ENCODE data around the gene MECR. TPM values are rescaled to one million over a fixed set of nuclear protein-coding genes. Genes with fewer than 3 reads are reported as not detected.

The MECR gene
- total and polyA plus RNA-seq, 10 of the 15 experiments (the other 5 are each of a cell fraction or from before 2014, with no cell fraction given), result 7.6 to 66.3 (median 38.7) TPM

DNA sequence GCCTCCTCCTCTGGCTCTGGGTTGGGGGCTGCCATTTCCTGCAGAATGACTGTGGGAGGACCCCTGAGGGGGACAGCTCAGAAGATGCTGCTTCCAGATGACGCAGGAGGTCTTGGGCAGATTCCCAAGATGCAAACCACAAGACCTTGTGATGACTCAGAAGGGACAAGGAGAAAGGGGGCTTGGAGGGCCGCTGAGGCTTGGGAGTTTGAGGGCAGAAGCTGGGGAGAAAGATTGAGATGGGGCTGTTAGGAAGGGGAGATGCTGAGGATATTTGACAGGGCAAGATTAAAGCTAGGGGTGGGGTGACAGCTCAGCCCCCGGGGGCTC is 13.1 kb upstream of the MECR start:
- in situ Hi-C loops (cut with MboI) (loop anchor here (10.0 kb wide), 1 partner anchor 601 kb away; no protein-coding TSS in a partner anchor), intact Hi-C loops (cut with micrococcal nuclease; ENCODE audit: unreplicated experiment) (no loop called here)
- Histone ChIP-seq H3K9me3 (replicated peaks; ENCODE audit: control insufficient read depth, insufficient read depth, low read length) (no peaks in the 10 kb centered on the region), H3K4me3 (no peak overlapping the region), H3K9ac (ENCODE audit: control insufficient read depth, insufficient read depth, low read length) (no peak overlapping the region), H3K4me2 (ENCODE audit: control insufficient read depth, insufficient read depth) (no peak overlapping the region), H3K4me1 (ENCODE audit: control insufficient read depth, insufficient read depth, low read length) (no peaks in the 10 kb centered on the region), H3K79me2 (ENCODE audit: control insufficient read depth, insufficient read depth, low read length) (no peaks in the 10 kb centered on the region), H3K27ac (ENCODE audit: control insufficient read depth, insufficient read depth) (no peak overlapping the region), H3K27me3 (replicated peaks in 1 of 2; ENCODE audit: control insufficient read depth in 2 of 2, insufficient read depth in 2 of 2, low read length in 1 of 2) (peaks cover 2 to 4% of the 10 kb centered on the region in 2 experiments; a peak in 1 of 4 replicates), H4K20me1 (ENCODE audit: control insufficient read depth, insufficient read depth) (no peaks in the 10 kb centered on the region), H3K36me3 (ENCODE audit: control insufficient read depth in 2 of 2, insufficient read depth in 2 of 2, low read length in 1 of 2) (no peaks in the 10 kb centered on the region), H2AFZ (ENCODE audit: control insufficient read depth, low read depth, low read length) (no peak overlapping the region)
- no TSS peak for BruUV-seq (replicated peaks)
- ChIA-PET SMC1A (ENCODE audit: uncharacterized antibody, unreplicated experiment) (no interaction called here), RAD21 (ENCODE audit: unreplicated experiment) (no interaction called here), CTCF (no interaction called here), POLR2A (no interaction called here)
- DNase-seq (ENCODE audit: low read depth, low spot score), result no peak
- 15% methylated on average over 3 of the region's 3 CpGs for WGBS (ENCODE audit: insufficient coverage, insufficient replicate concordance, low lambda C conversion rate, missing lambda C conversion rate)
- FAIRE-seq, result no peak
- TF ChIP-seq SIN3A (IDR thresholded peaks at IDR 0.05; ENCODE audit: low read depth, low read length) (no peak), NFYA (IDR thresholded peaks at IDR 0.05; ENCODE audit: borderline replicate concordance, low read depth, low read length) (no peak), STAT3 (IDR thresholded peaks at IDR 0.05; ENCODE audit: low read depth, low read length) (no peak), MYB (IDR thresholded peaks at IDR 0.05; ENCODE audit: borderline replicate concordance, low read depth, low read length) (no peak), NFXL1 (IDR thresholded peaks at IDR 0.05; ENCODE audit: borderline replicate concordance) (no peak), CEBPZ (IDR thresholded peaks at IDR 0.05; ENCODE audit: low read depth, low read length) (no peak), KLF5 (IDR thresholded peaks at IDR 0.05; ENCODE audit: partially characterized antibody) (no peak), CREB1 (IDR thresholded peaks at IDR 0.05; ENCODE audit: low read depth) (no peak)
- ATAC-seq, result no peak
